ENCODE data around the gene DNAH8. TPM values are rescaled to one million over a fixed set of nuclear protein-coding genes. Genes with fewer than 3 reads are reported as not detected.

Gene DNAH8
- total RNA-seq, 1 donor from 2014 or later, result 1.1 TPM

GRCh38 chr6:38974389-38975151 lies 259.5 kb downstream of the DNAH8 start:
- Histone ChIP-seq H3K4me3 (no peak overlapping the region), H3K4me1 (peaks cover 25% of the 10 kb centered on the region), H3K27me3 (no peaks in the 10 kb centered on the region), H3K27ac (no peak overlapping the region), H3K9ac (no peak overlapping the region), H3K79me2 (ENCODE audit: low read depth) (no peaks in the 10 kb centered on the region), H4K20me1 (ENCODE audit: low read depth) (no peaks in the 10 kb centered on the region), H3K9me3 (ENCODE audit: low read depth) (no peaks in the 10 kb centered on the region), H3F3A (ENCODE audit: low read depth) (no peaks in the 10 kb centered on the region), H3K36me3 (no peaks in the 10 kb centered on the region), H3K4me2 (no peak overlapping the region), H2AFZ (replicated peaks) (no peak overlapping the region)
- H3K4me1 Mint-ChIP-seq, result peaks cover 8% of the 10 kb centered on the region
- no peak for DNase-seq (ENCODE audit: low spot score)
- TF ChIP-seq CTCF (IDR thresholded peaks at IDR 0.05) (no peak), EZH2phosphoT487 (IDR thresholded peaks at IDR 0.05) (no peak), EZH2 (IDR thresholded peaks at IDR 0.05) (no peak)
- no peak overlapping the region for H3K4me3 Mint-ChIP-seq
- no peaks in the 10 kb centered on the region for H3K36me3 Mint-ChIP-seq
- H3K27ac Mint-ChIP-seq, result no peak overlapping the region
- H3K9me3 Mint-ChIP-seq, result no peaks in the 10 kb centered on the region
- H3K27me3 Mint-ChIP-seq (ENCODE audit: insufficient read depth, low read depth), result no peaks in the 10 kb centered on the region

- H2AFZ ChIP-seq (replicated peaks), result no peak overlapping the region
- no peaks in the 10 kb centered on the region for H4K20me1 ChIP-seq (ENCODE audit: low read depth)
- DNase-seq (ENCODE audit: low spot score), result no peak
- no peak overlapping the region for H3K4me3 Mint-ChIP-seq
- no peaks in the 10 kb centered on the region for H3K9me3 Mint-ChIP-seq
- no peak overlapping the region for H3K9ac ChIP-seq
- no peaks in the 10 kb centered on the region for H3K9me3 ChIP-seq (ENCODE audit: low read depth)
- H3K27me3 Mint-ChIP-seq (ENCODE audit: insufficient read depth, low read depth), result no peaks in the 10 kb centered on the region
- peaks cover 8% of the 10 kb centered on the region for H3K4me1 Mint-ChIP-seq
- H3K36me3 ChIP-seq, result no peaks in the 10 kb centered on the region
- no peaks in the 10 kb centered on the region for H3K27me3 ChIP-seq
- H3K4me3 ChIP-seq, result no peak overlapping the region
- no peaks in the 10 kb centered on the region for H3F3A ChIP-seq (ENCODE audit: low read depth)
- no peak overlapping the region for H3K27ac ChIP-seq
- TF ChIP-seq EZH2phosphoT487 (IDR thresholded peaks at IDR 0.05), result no peak
- no peak for TF ChIP-seq EZH2 (IDR thresholded peaks at IDR 0.05)
- no peak for TF ChIP-seq CTCF (IDR thresholded peaks at IDR 0.05)
- no peaks in the 10 kb centered on the region for H3K36me3 Mint-ChIP-seq
- H3K27ac Mint-ChIP-seq, result no peak overlapping the region
- H3K79me2 ChIP-seq (ENCODE audit: low read depth), result no peaks in the 10 kb centered on the region
- H3K4me2 ChIP-seq, result no peak overlapping the region
- H3K4me1 ChIP-seq, result peaks cover 25% of the 10 kb centered on the region
These were observed 260.5 kb downstream of the DNAH8 start for GRCh38 chr6:38975621-38976049.

GRCh38 chr6:38976051-38976450 lies 260.9 kb downstream of the DNAH8 start:
- Mint-ChIP-seq H3K36me3 (no peaks in the 10 kb centered on the region), H3K4me3 (no peak overlapping the region), H3K27ac (no peak overlapping the region), H3K4me1 (peaks cover 8% of the 10 kb centered on the region), H3K9me3 (no peaks in the 10 kb centered on the region), H3K27me3 (ENCODE audit: insufficient read depth, low read depth) (no peaks in the 10 kb centered on the region)
- no peak overlapping the region for H2AFZ ChIP-seq (replicated peaks)
- H3K9me3 ChIP-seq (ENCODE audit: low read depth), result no peaks in the 10 kb centered on the region
- TF ChIP-seq EZH2 (IDR thresholded peaks at IDR 0.05), result no peak
- no peak for TF ChIP-seq EZH2phosphoT487 (IDR thresholded peaks at IDR 0.05)
- no peak for TF ChIP-seq CTCF (IDR thresholded peaks at IDR 0.05)
- H3K36me3 ChIP-seq, result no peaks in the 10 kb centered on the region
- no peak overlapping the region for H3K9ac ChIP-seq
- no peaks in the 10 kb centered on the region for H3F3A ChIP-seq (ENCODE audit: low read depth)
- no peaks in the 10 kb centered on the region for H4K20me1 ChIP-seq (ENCODE audit: low read depth)
- no peak overlapping the region for H3K4me3 ChIP-seq
- no peak overlapping the region for H3K27ac ChIP-seq
- no peak for DNase-seq (ENCODE audit: low spot score)
- no peaks in the 10 kb centered on the region for H3K79me2 ChIP-seq (ENCODE audit: low read depth)
- peaks cover 25% of the 10 kb centered on the region for H3K4me1 ChIP-seq
- H3K27me3 ChIP-seq, result no peaks in the 10 kb centered on the region
- no peak overlapping the region for H3K4me2 ChIP-seq

Data from neural progenitor cell (in vitro differentiated cells).